Mononuclear cell (primary cell): ENCODE results near the gene HYDIN. TPM values are rescaled to one million over a fixed set of nuclear protein-coding genes. Genes with fewer than 3 reads are reported as not detected.
"Not testable (repeated sequence)": the region's sequence is repeated elsewhere in the genome, so short reads cannot be mapped to it uniquely, and the experiment has no call there.

Source experiments
- H3K27me3 ChIP-seq: 2 replicates; pipeline ENCODE4 v1.6.0; 2011; ENCODE audit warnings: low read length, control low read depth; ENCODE audit not compliant: insufficient read depth
- H3K4me1 ChIP-seq: 2 replicates; pipeline ENCODE4 v1.5.1; 2011; ENCODE audit warnings: mild to moderate bottlenecking, low read length, control low read depth; ENCODE audit not compliant: insufficient read depth
- H3K4me3 ChIP-seq: 2 replicates; pipeline ENCODE4 v1.5.1; 2011; ENCODE audit warnings: mild to moderate bottlenecking, low read length, moderate library complexity
- H3K9me3 ChIP-seq: 2 replicates; pipeline ENCODE4 v1.5.1; 2011; ENCODE audit warnings: low read depth, mild to moderate bottlenecking, control low read depth, low read length
- total RNA-seq: library from RNA; depleted of rRNA; stranded (reverse); fragments of >200 nt; gene quantifications from one replicate; pipeline ENCODE4 v1.2.3, GENCODE V29; 2012

Gene HYDIN
- total RNA-seq, 1 donor: 0.21 TPM

DNA sequence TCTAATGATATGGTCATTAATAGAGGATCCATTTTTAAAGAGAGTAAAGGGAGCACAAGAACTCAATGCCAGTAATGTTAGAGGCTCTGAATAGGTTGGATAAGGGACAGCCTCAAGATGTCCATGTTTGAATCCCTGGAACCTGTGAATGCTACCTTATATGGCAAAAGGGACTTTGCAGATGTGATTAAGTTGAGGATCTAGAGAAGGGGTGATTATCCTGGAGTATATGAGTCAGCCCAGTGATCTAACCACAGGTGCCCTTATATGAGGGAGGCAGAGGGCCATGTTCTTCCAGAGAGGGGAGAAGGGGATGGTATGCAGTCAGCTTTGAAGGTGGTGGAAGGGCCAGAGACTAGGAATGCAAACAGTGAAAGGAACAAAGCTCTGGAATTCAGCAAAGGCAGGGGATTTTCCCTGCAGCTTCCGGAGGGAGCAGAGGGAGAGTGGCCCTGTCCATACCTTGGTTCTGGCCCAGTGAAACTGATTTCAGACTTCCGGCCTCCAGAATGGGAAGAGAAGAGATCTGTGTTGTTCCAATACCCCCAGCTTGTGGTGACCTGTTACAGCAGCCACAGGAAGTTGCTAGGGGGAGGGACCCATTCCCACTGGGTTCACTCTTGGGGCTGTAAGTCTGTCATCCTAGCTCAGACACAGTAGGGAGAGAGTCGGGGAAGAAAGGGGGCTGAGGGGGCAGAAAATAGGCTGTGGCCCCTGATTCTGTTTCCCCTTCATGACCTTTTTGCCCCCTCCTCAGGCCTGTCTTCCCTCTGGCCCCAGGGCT is 220.9 kb downstream of the HYDIN start:
- not testable (repeated sequence) for H3K4me1 ChIP-seq, H3K4me3 ChIP-seq, H3K27me3 ChIP-seq, H3K9me3 ChIP-seq

DNA sequence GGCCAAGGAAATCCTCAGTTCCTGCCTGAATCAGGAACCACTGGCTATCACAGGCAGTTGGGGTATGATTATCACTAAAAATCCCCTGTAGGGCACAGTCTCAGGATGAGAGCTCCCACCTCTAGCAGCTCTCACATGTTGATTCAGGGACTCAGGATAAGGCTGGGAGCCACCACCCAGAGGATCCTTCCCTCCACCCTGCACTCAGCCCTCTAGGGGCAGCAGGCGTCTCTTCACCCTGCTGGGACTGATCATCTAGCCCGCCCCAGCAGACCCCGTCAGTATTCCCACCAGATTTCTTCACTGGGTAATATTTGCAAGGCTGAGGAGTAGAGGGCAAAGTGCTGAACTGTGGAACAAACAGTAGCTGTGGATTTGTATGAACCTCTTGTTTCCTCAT is 224.0 kb downstream of the HYDIN start:
- H3K9me3 ChIP-seq, H3K4me3 ChIP-seq, H3K4me1 ChIP-seq: not testable (repeated sequence)

GRCh38 chr16:70999735-71000134 is 230.8 kb downstream of the HYDIN start:
- not testable (repeated sequence) for H3K4me3 ChIP-seq, H3K9me3 ChIP-seq, H3K4me1 ChIP-seq, H3K27me3 ChIP-seq

More for the DNA sequence above, 224.0 kb downstream of the HYDIN start:
- not testable (repeated sequence) for H3K27me3 ChIP-seq

GRCh38 chr16:70995799-70996198 is 234.7 kb downstream of the HYDIN start:
- not testable (repeated sequence) for H3K4me3 ChIP-seq, H3K4me1 ChIP-seq, H3K9me3 ChIP-seq, H3K27me3 ChIP-seq

DNA sequence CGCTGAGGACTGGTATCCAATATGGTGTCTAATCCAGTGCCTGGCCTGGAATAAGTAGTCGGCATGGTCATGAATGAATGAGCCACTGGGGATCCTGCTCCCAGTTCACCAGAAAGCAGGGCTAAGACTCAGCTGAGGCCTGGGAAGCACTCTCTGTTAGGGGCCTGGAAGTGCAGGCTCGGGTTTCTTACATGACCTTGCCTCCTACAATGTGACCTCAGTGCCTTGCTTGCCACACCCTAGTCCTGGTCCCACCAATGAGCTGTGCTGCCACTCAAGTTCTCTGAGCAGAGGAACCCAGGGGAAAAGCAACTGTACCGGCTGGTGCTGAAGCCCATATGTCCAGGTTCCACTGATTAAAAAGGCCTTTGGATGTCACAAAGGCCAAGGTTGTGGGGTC is 238.0 kb downstream of the HYDIN start:
- H3K9me3 ChIP-seq, H3K4me1 ChIP-seq, H3K4me3 ChIP-seq, H3K27me3 ChIP-seq: not testable (repeated sequence)

DNA sequence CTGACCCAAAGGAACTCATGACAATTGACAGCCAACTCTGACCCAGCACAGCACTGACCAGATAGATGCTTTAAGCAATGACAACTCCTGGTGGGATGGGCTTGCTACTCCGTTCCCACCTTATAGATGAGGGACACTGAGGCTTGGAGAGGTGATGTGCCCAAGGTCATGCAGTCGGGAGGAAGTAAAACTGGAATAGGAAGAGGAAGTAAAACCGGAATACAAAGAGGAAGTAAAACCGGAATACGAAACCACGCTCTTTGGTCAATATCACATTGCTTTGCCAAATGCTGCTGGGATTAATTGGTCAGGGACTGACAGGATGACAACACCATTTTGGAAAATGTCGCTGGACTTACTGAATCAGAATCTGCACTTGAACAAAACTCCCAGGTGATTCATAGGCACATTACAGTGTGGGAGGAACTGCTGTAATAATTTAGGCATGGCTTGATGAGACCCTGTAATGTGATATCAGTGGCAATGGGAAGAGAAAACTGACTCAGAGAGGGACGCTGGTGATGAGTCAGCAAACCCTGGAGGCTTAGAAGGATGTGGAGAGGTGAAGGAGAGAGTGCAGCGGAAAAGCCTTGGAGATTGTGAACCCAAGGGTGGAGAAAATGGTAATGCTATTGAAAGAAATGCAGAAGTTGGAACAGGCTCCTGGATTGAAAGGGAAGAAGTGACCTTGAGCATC is 243.4 kb downstream of the HYDIN start:
- H3K9me3 ChIP-seq, H3K4me3 ChIP-seq, H3K4me1 ChIP-seq, H3K27me3 ChIP-seq: not testable (repeated sequence)

GRCh38 chr16:70984675-70985074 is 245.8 kb downstream of the HYDIN start:
- H3K4me1 ChIP-seq, H3K9me3 ChIP-seq, H3K4me3 ChIP-seq, H3K27me3 ChIP-seq: not testable (repeated sequence)

GRCh38 chr16:70968332-70968731 is 262.2 kb downstream of the HYDIN start:
- H3K4me1 ChIP-seq, H3K9me3 ChIP-seq, H3K27me3 ChIP-seq, H3K4me3 ChIP-seq: not testable (repeated sequence)

- not testable (repeated sequence) for H3K27me3 ChIP-seq, H3K4me1 ChIP-seq, H3K9me3 ChIP-seq, H3K4me3 ChIP-seq
Observed at GRCh38 chr16:70960169-70960568, 270.4 kb downstream of the HYDIN start.

- H3K4me3 ChIP-seq, H3K4me1 ChIP-seq, H3K9me3 ChIP-seq, H3K27me3 ChIP-seq: not testable (repeated sequence)
Observed at GRCh38 chr16:70954922-70955321, 275.6 kb downstream of the HYDIN start.

DNA sequence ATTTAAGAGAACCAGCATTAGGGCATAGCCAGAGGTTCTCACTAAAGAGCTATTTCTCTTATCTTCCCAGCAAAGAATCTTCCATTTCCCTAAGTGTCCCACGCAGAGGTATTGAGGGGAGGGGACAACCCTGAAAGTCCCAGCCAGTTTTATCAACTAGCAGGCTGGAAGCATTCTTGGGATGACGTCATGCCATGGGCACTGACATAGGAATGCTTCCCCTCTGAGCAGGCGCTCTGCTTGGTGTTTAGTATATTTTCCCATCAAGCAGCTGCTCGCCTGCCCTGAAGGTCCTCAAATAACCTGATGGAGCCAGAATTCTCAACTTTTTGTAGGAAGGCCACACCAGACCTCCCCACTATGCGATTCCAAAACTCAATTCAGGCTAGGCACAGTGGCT is 276.7 kb downstream of the HYDIN start:
- not testable (repeated sequence) for H3K9me3 ChIP-seq, H3K4me3 ChIP-seq, H3K27me3 ChIP-seq, H3K4me1 ChIP-seq

- H3K27me3 ChIP-seq, H3K9me3 ChIP-seq: not testable (repeated sequence)
Observed at GRCh38 chr16:70943551-70943950, 287.0 kb downstream of the HYDIN start.

GRCh38 chr16:70939690-70940359 is 290.7 kb downstream of the HYDIN start:
- H3K4me3 ChIP-seq, H3K27me3 ChIP-seq, H3K9me3 ChIP-seq, H3K4me1 ChIP-seq: not testable (repeated sequence)

More at GRCh38 chr16:70943551-70943950, 287.0 kb downstream of the HYDIN start:
- not testable (repeated sequence) for H3K4me3 ChIP-seq, H3K4me1 ChIP-seq

- H3K9me3 ChIP-seq, H3K27me3 ChIP-seq, H3K4me1 ChIP-seq, H3K4me3 ChIP-seq: not testable (repeated sequence)
Observed at GRCh38 chr16:70936781-70937525, 293.6 kb downstream of the HYDIN start.

DNA sequence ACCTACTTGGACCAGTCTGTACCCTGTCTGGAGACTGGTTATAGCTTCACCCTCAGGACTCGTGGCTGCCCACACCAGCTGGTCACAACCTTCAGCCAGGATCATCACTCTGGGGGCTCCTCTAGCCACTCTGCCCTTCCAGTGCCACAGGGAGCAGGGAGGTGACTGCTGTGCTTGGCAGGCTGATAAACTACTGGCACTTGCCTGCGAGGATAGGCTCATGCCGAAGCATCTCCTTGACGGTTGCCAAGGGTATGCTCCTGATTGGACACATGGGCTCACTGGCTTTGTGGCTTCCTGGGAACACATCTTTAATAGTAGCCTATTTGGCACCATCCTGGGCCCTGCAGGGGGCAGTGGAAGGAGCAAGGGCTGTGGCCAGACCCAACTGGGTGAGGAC is 295.2 kb downstream of the HYDIN start:
- H3K27me3 ChIP-seq, H3K4me3 ChIP-seq, H3K4me1 ChIP-seq, H3K9me3 ChIP-seq: not testable (repeated sequence)
